Ovary (tissue), 3 donors: ENCODE data around the gene TSPAN7.

Experiments
- CTCF ChIP-seq, 3 donors: fragments of 450-650 bp in 2 of 3; fragments of 200-600 bp in 1 of 3; IDR thresholded peaks; one replicate each; pipeline versions ENCODE4 v1.5.1 to v1.8.0; 2016 to 2022; ENCODE audit warnings: antibody characterized with exemption in 3 of 3, mild to moderate bottlenecking in 1 of 3
- EP300 ChIP-seq: sonication (generic); formaldehyde crosslinking; IDR thresholded peaks from one replicate; pipeline ENCODE4 v1.6.1; 2017; ENCODE audit warnings: antibody characterized with exemption
- POLR2A ChIP-seq: fragments of 450-650 bp; IDR thresholded peaks from one replicate; pipeline ENCODE4 v1.6.1; 2017; ENCODE audit warnings: antibody characterized with exemption, mild to moderate bottlenecking, moderate library complexity
- donor health status: DM: no; HTN: no; CAD: no.

GRCh38 chrX:38666909-38667308, 105.6 kb downstream of the TSPAN7 start:
- TF ChIP-seq CTCF (IDR thresholded peaks at IDR 0.05) (no peak), POLR2A (no peak), EP300 (no peak)
